Tracheal epithelial cell (primary cell): Measurements from ENCODE around the gene GPBP1. TPM values are rescaled to one million over a fixed set of nuclear protein-coding genes. Genes with fewer than 3 reads are reported as not detected.

Experiments
- total RNA-seq: library from RNA; depleted of rRNA; stranded (reverse); fragments of >200 nt; gene quantifications from 2 replicates; pipeline ENCODE4 v1.2.1, GENCODE V29; 2014

The GPBP1 gene
- total RNA-seq: 54.2 and 76.7 TPM in 2 replicates

GRCh38 chr5:57173319-57174127 lies at the start of gene GPBP1:
Gene GPBP1 (plus strand): TSS chr5:57174059. CDS start chr5:57214131, 40,072 bp downstream.

Other genes with a start within 250 kb of the GPBP1 start
- gene MIER3, start 221.9 kb upstream of the GPBP1 start, total RNA-seq: 38.4 and 43.6 TPM in 2 replicates